GM12878 (cell line): ENCODE results near the gene ARL6IP1. TPM values are rescaled to one million over a fixed set of nuclear protein-coding genes. Genes with fewer than 3 reads are reported as not detected.

ENCODE experiments used
- CBX5 ChIP-seq: sonication (generic); IDR thresholded peaks from 2 replicates; pipeline ENCODE4 v1.6.1; 2016; ENCODE audit warnings: low read depth, moderate library complexity, mild to moderate bottlenecking, inconsistent platforms
- DPF2 ChIP-seq: fragments of 450-650 bp; IDR thresholded peaks from 2 replicates; pipeline ENCODE4 v1.6.1; 2017; ENCODE audit warnings: mild to moderate bottlenecking
- FOXM1 ChIP-seq: IDR thresholded peaks from 2 replicates; pipeline ENCODE4 v1.6.1; 2012; ENCODE audit warnings: low read depth, mild to moderate bottlenecking, inconsistent platforms, low read length, moderate library complexity
- MXI1 ChIP-seq: fragments of 150-350 bp; IDR thresholded peaks from 2 replicates; pipeline ENCODE4 v1.6.1; 2011; ENCODE audit warnings: low read depth, mild to moderate bottlenecking, inconsistent platforms, low read length, improper control_type of control experiment
- MYC ChIP-seq: IDR thresholded peaks from 2 replicates; pipeline ENCODE4 v1.6.1; 2011; ENCODE audit warnings: mild to moderate bottlenecking, low read length, moderate library complexity, inconsistent platforms; ENCODE audit not compliant: insufficient read depth, insufficient replicate concordance, insufficient read length, severe bottlenecking
- NFXL1 ChIP-seq: fragments of 450-650 bp; IDR thresholded peaks from 2 replicates; pipeline ENCODE4 v1.6.1; 2017; ENCODE audit warnings: antibody characterized with exemption, mild to moderate bottlenecking, borderline replicate concordance
- PAX5 ChIP-seq: IDR thresholded peaks from 2 replicates; pipeline ENCODE4 v1.6.1; 2011; ENCODE audit warnings: low read depth, low read length, borderline replicate concordance
- POLR2AphosphoS5 ChIP-seq: IDR thresholded peaks from 2 replicates; pipeline ENCODE4 v1.6.1; 2011; ENCODE audit warnings: mild to moderate bottlenecking, low read length, inconsistent platforms
- RAD21 ChIP-seq: IDR thresholded peaks from 2 replicates; pipeline ENCODE4 v1.6.1; 2011; ENCODE audit warnings: mild to moderate bottlenecking, low read depth, low read length, moderate library complexity; ENCODE audit not compliant: insufficient read depth
- RUNX3 ChIP-seq: IDR thresholded peaks from 2 replicates; pipeline ENCODE4 v1.6.1; 2012; ENCODE audit warnings: low read length, inconsistent platforms
- SRF ChIP-seq, 2 experiments: IDR thresholded peaks; 2 replicates each; pipeline ENCODE4 v1.6.1; 2011; ENCODE audit warnings: low read depth in 2 of 2, low read length in 2 of 2, mild to moderate bottlenecking in 1 of 2, moderate library complexity in 1 of 2
- SUZ12 ChIP-seq: fragments of 200-600 bp; sonication (generic); IDR thresholded peaks from one replicate; pipeline ENCODE4 v1.6.1; 2018; ENCODE audit warnings: antibody characterized with exemption, mild to moderate bottlenecking; ENCODE audit not compliant: unreplicated experiment
- TAF1 ChIP-seq: IDR thresholded peaks from 2 replicates; pipeline ENCODE4 v1.6.1; 2011; ENCODE audit warnings: mild to moderate bottlenecking, low read depth, low read length, borderline replicate concordance
- TCF3 ChIP-seq: IDR thresholded peaks from 2 replicates; pipeline ENCODE4 v1.6.1; 2012; ENCODE audit warnings: low read depth, mild to moderate bottlenecking, low read length, borderline replicate concordance; ENCODE audit not compliant: insufficient read depth
- TCF7 ChIP-seq: IDR thresholded peaks from 2 replicates; pipeline ENCODE4 v1.6.1; 2014; ENCODE audit warnings: antibody characterized with exemption, borderline replicate concordance
- polyA plus RNA-seq, 11 experiments: library from polyadenylated mRNA; depleted of rRNA in 4 of 11; unstranded in 6 of 11; stranded (reverse) in 5 of 11; fragments of >200 nt; fragmentation: Nextera tagmentation in 4 of 11; fragmentation: Illumina TruSeq in 1 of 11; extraction: Ambion mirVana in 4 of 11; extraction: Trizol in 1 of 11; gene quantifications; 1 replicate in 1 of 11; 2 replicates in 10 of 11; pipeline versions ENCODE4 v1.2.1 to v1.2.3, GENCODE V29; 2011 to 2016; ENCODE audit warnings: inconsistent platforms in 2 of 11, missing spikeins in 2 of 11, low read depth in 1 of 11
- total RNA-seq, 4 experiments: library from RNA; depleted of rRNA in 3 of 4; stranded (reverse); fragments of >200 nt in 3 of 4; fragmentation: Illumina TruSeq in 1 of 4; extraction: Trizol in 1 of 4; gene quantifications; 2 replicates each; pipeline versions ENCODE4 v1.2.1 to v1.2.3, GENCODE V29; 2013 to 2021
- TF ChIP-seq, protein P1 (sequence below): IDR thresholded peaks from 2 replicates; pipeline ENCODE4 v1.6.1; 2012; ENCODE audit warnings: low read depth, low read length, improper control_type of control experiment
- TF ChIP-seq, protein P2 (sequence below): fragments of 450-650 bp; formaldehyde crosslinking; IDR thresholded peaks from 2 replicates; pipeline ENCODE4 v1.4.0; 2022; ENCODE audit warnings: mild to moderate bottlenecking, moderate library complexity
- TF ChIP-seq, protein P3 (sequence below): fragments of 450-650 bp; formaldehyde crosslinking; IDR thresholded peaks from 2 replicates; pipeline ENCODE4 v1.5.0; 2022; ENCODE audit warnings: mild to moderate bottlenecking, missing genetic modification characterization
- TF ChIP-seq, protein P4 (sequence below): fragments of 450-650 bp; IDR thresholded peaks from 2 replicates; pipeline ENCODE4 v1.6.1; 2014; ENCODE audit warnings: mild to moderate bottlenecking
- TF ChIP-seq, protein P5 (sequence below): IDR thresholded peaks from 2 replicates; pipeline ENCODE4 v1.6.1; 2012; ENCODE audit warnings: low read depth, low read length, improper control_type of control experiment

Gene ARL6IP1
- total and polyA plus RNA-seq, 10 of the 15 experiments (the other 5 are each of a cell fraction or from before 2014, with no cell fraction given) = 99.3 to 334 (median 197) TPM

DNA sequence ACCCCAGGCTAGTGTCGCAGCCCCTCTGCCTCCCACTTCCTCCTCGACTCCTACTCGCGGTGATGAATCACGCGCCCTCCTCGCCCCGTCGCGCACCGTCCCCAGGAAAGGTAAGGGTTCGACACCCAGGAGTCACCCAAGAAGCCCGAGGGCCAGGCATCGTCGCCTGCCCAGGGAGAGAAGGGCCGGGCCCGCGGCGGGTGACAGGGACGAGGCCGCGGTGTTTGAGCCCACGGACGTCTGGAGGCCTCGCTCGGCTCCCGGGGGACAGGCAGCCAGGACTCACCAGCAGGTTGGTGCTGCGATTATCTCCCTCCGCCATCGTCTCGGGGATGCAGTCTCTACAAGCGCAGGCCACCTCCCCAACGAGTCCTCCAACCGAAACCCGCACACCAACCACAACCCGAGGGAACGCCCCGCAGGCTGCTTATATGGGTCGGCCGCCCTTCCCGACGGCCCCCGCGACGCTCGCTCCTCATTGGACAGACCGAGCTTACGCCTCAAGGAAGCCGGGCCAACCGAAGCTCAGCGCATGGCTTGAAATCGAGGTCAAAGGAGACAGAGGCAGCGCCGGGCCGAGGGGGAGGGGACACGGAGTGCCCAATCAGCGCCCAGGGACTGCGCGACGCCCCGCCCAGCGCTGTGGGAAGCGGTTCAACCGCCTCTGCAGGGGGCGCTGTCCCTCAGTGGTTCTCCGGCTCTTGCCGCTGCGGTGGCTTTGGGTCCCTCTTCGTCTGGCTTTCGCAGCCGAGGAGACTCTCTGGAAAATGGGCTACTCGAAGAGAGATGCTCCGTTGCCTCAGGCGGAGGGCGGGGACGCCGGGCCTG, at the start of gene ARL6IP1 (continued):
- TF ChIP-seq TAF1 (peak; percentile 76), SUZ12 (no peak), SRF (IDR thresholded peaks at IDR 0.05; ENCODE audit: low read depth in 2 of 2, low read length in 2 of 2) (peak; percentile 76 to 83), NFXL1 (no peak), CBX5 (0 out of 2 replicates have a peak, but pooled peaks have one; percentile 39), MXI1 (peak; percentile 83), MYC (no peak), TCF7 (0 out of 2 replicates have a peak, but pooled peaks have one; percentile 23), FOXM1 (peak; percentile 94), PAX5 (peak; percentile 42; the same call in 1 of the 2 replicates), POLR2AphosphoS5 (peak; percentile 99), RAD21 (peak; percentile 56), TCF3 (peak; percentile 78; the same call in 1 of the 2 replicates), RUNX3 (peak; percentile 92), DPF2 (peak; percentile 85)
- TF ChIP-seq, protein P1, sequence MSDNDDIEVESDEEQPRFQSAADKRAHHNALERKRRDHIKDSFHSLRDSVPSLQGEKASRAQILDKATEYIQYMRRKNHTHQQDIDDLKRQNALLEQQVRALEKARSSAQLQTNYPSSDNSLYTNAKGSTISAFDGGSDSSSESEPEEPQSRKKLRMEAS = peak; percentile 78; the same call in 1 of the 2 replicates
- TF ChIP-seq, protein P2, sequence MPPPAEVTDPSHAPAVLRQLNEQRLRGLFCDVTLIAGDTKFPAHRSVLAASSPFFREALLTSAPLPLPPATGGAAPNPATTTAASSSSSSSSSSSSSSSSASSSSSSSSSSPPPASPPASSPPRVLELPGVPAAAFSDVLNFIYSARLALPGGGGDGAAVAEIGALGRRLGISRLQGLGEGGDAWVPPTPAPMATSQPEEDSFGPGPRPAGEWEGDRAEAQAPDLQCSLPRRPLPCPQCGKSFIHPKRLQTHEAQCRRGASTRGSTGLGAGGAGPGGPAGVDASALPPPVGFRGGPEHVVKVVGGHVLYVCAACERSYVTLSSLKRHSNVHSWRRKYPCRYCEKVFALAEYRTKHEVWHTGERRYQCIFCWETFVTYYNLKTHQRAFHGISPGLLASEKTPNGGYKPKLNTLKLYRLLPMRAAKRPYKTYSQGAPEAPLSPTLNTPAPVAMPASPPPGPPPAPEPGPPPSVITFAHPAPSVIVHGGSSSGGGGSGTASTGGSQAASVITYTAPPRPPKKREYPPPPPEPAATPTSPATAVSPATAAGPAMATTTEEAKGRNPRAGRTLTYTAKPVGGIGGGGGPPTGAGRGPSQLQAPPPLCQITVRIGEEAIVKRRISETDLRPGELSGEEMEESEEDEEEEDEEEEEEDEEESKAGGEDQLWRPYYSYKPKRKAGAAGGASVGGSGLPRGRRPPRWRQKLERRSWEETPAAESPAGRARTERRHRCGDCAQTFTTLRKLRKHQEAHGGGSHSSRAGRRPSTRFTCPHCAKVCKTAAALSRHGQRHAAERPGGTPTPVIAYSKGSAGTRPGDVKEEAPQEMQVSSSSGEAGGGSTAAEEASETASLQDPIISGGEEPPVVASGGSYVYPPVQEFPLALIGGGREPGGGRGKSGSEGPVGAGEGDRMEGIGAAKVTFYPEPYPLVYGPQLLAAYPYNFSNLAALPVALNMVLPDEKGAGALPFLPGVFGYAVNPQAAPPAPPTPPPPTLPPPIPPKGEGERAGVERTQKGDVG = no peak
- TF ChIP-seq, protein P3, sequence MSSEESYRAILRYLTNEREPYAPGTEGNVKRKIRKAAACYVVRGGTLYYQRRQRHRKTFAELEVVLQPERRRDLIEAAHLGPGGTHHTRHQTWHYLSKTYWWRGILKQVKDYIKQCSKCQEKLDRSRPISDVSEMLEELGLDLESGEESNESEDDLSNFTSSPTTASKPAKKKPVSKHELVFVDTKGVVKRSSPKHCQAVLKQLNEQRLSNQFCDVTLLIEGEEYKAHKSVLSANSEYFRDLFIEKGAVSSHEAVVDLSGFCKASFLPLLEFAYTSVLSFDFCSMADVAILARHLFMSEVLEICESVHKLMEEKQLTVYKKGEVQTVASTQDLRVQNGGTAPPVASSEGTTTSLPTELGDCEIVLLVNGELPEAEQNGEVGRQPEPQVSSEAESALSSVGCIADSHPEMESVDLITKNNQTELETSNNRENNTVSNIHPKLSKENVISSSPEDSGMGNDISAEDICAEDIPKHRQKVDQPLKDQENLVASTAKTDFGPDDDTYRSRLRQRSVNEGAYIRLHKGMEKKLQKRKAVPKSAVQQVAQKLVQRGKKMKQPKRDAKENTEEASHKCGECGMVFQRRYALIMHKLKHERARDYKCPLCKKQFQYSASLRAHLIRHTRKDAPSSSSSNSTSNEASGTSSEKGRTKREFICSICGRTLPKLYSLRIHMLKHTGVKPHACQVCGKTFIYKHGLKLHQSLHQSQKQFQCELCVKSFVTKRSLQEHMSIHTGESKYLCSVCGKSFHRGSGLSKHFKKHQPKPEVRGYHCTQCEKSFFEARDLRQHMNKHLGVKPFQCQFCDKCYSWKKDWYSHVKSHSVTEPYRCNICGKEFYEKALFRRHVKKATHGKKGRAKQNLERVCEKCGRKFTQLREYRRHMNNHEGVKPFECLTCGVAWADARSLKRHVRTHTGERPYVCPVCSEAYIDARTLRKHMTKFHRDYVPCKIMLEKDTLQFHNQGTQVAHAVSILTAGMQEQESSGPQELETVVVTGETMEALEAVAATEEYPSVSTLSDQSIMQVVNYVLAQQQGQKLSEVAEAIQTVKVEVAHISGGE (CRISPR knock-in tag) = peak; percentile 73
- TF ChIP-seq, protein P4, sequence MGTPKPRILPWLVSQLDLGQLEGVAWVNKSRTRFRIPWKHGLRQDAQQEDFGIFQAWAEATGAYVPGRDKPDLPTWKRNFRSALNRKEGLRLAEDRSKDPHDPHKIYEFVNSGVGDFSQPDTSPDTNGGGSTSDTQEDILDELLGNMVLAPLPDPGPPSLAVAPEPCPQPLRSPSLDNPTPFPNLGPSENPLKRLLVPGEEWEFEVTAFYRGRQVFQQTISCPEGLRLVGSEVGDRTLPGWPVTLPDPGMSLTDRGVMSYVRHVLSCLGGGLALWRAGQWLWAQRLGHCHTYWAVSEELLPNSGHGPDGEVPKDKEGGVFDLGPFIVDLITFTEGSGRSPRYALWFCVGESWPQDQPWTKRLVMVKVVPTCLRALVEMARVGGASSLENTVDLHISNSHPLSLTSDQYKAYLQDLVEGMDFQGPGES = peak; percentile 71
- TF ChIP-seq, protein P5, sequence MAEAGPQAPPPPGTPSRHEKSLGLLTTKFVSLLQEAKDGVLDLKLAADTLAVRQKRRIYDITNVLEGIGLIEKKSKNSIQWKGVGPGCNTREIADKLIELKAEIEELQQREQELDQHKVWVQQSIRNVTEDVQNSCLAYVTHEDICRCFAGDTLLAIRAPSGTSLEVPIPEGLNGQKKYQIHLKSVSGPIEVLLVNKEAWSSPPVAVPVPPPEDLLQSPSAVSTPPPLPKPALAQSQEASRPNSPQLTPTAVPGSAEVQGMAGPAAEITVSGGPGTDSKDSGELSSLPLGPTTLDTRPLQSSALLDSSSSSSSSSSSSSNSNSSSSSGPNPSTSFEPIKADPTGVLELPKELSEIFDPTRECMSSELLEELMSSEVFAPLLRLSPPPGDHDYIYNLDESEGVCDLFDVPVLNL = peak; percentile 81
